Activated CD4-positive, alpha-beta memory T cell treated with anti-CD3 and anti-CD28 coated beads for 36 hours (primary cell): ENCODE measurements around the gene CEP19. TPM values are rescaled to one million over a fixed set of nuclear protein-coding genes. Genes with fewer than 3 reads are reported as not detected.
A peak's percentile ranks its signal among the peaks of the same experiment; 100 is the strongest.

Source experiments
- CTCF ChIA-PET: fragments of 350-600 bp; sonication (Branson Sonifier 250); formaldehyde crosslinking; loops from one replicate; lab custom pipeline; 2021; ENCODE audit warnings: antibody characterized with exemption, inconsistent platforms; lab: Charles Lee
- POLR2A ChIA-PET: fragments of 350-600 bp; sonication (Branson Sonifier 250); formaldehyde crosslinking; loops from one replicate; lab custom pipeline; 2021; ENCODE audit warnings: antibody characterized with exemption; lab: Charles Lee
- DNase-seq: peaks from one replicate; pipeline ENCODE4 v3.0.0-alpha.2; 2020
- H3K27ac Mint-ChIP-seq: one replicate; pipeline ENCODE4 v1.8.0; 2021; ENCODE audit warnings: mixed read lengths
- H3K27me3 Mint-ChIP-seq: one replicate; pipeline ENCODE4 v1.8.0; 2021; ENCODE audit warnings: mixed read lengths
- H3K36me3 Mint-ChIP-seq: one replicate; pipeline ENCODE4 v1.8.0; 2021; ENCODE audit warnings: mixed read lengths
- H3K4me1 Mint-ChIP-seq: one replicate; pipeline ENCODE4 v1.8.0; 2021; ENCODE audit warnings: low read depth, mixed read lengths
- H3K4me3 Mint-ChIP-seq: one replicate; pipeline ENCODE4 v1.8.0; 2021; ENCODE audit warnings: mild to moderate bottlenecking, mixed read lengths
- H3K9me3 Mint-ChIP-seq: one replicate; pipeline ENCODE4 v1.8.0; 2021; ENCODE audit warnings: mixed read lengths
- intact Hi-C: fragments of 100-400 bp; cut with micrococcal nuclease; formaldehyde crosslinking; loops from one replicate; pipeline ENCODE4 v1.15.1; 2023
- total RNA-seq, 2 experiments: library from RNA; stranded (reverse); gene quantifications; one replicate each; pipeline ENCODE4 v1.2.3, GENCODE V29; 2021

CEP19 gene
- total RNA-seq, 2 experiments from 2014 or later, result 6.5 to 6.6 TPM

GRCh38 chr3:196706731-196707130 is 5.3 kb downstream of the CEP19 start:
- H3K27ac Mint-ChIP-seq, result no peak overlapping the region
- no peak overlapping the region for H3K4me3 Mint-ChIP-seq
- no peaks in the 10 kb centered on the region for H3K9me3 Mint-ChIP-seq

GRCh38 chr3:196706327-196706726 is 5.7 kb downstream of the CEP19 start:
- intact Hi-C loops, result no loop called here
- CTCF ChIA-PET, result no interaction called here
- POLR2A ChIA-PET, result interaction anchor here (1.4 kb wide), 1 partner anchor 34 kb away, joined by 4 read pairs; no protein-coding TSS in a partner anchor
- H3K4me1 Mint-ChIP-seq, result peaks cover 10% of the 10 kb centered on the region
- H3K36me3 Mint-ChIP-seq, result peaks cover 4% of the 10 kb centered on the region
- no peak overlapping the region for H3K4me3 Mint-ChIP-seq
- no peak overlapping the region for H3K27ac Mint-ChIP-seq
- H3K9me3 Mint-ChIP-seq, result no peaks in the 10 kb centered on the region
- DNase-seq, result no peak
- no peaks in the 10 kb centered on the region for H3K27me3 Mint-ChIP-seq

More at GRCh38 chr3:196706731-196707130, 5.3 kb downstream of the CEP19 start:
- DNase-seq, result no peak
- POLR2A ChIA-PET, result interaction anchor here (1.4 kb wide), 1 partner anchor 34 kb away, joined by 4 read pairs; no protein-coding TSS in a partner anchor
- Mint-ChIP-seq H3K4me1 (peaks cover 12% of the 10 kb centered on the region), H3K36me3 (peaks cover 4% of the 10 kb centered on the region), H3K27me3 (no peaks in the 10 kb centered on the region)
- intact Hi-C loops, result no loop called here
- CTCF ChIA-PET, result interaction anchor here (1.9 kb wide), 1 partner anchor 97 kb away, joined by 5 read pairs; no protein-coding TSS in a partner anchor

GRCh38 chr3:196700801-196701200 is 11.2 kb downstream of the CEP19 start:
- no peaks in the 10 kb centered on the region for H3K36me3 Mint-ChIP-seq
- CTCF ChIA-PET, result interaction anchor here (1.3 kb wide), 1 partner anchor 91 kb away, joined by 3 read pairs; no protein-coding TSS in a partner anchor
- intact Hi-C loops, result no loop called here
- no peak overlapping the region for H3K27ac Mint-ChIP-seq
- POLR2A ChIA-PET, result no interaction called here
- no peak overlapping the region for H3K4me3 Mint-ChIP-seq
- H3K9me3 Mint-ChIP-seq, result no peaks in the 10 kb centered on the region
- no peak for DNase-seq
- no peaks in the 10 kb centered on the region for H3K4me1 Mint-ChIP-seq
- no peaks in the 10 kb centered on the region for H3K27me3 Mint-ChIP-seq

- no peaks in the 10 kb centered on the region for H3K4me1 Mint-ChIP-seq
- CTCF ChIA-PET, result interaction anchor here (1.3 kb wide), 1 partner anchor 90 kb away, joined by 3 read pairs; no protein-coding TSS in a partner anchor
- H3K27ac Mint-ChIP-seq, result no peak overlapping the region
- no peaks in the 10 kb centered on the region for H3K36me3 Mint-ChIP-seq
- no peak for DNase-seq
- intact Hi-C loops, result no loop called here
- H3K27me3 Mint-ChIP-seq, result no peaks in the 10 kb centered on the region
- H3K4me3 Mint-ChIP-seq, result no peak overlapping the region
- H3K9me3 Mint-ChIP-seq, result no peaks in the 10 kb centered on the region
- POLR2A ChIA-PET, result no interaction called here
Observed at GRCh38 chr3:196699749-196700148, 12.3 kb downstream of the CEP19 start.

- H3K27ac Mint-ChIP-seq, result no peak overlapping the region
- H3K27me3 Mint-ChIP-seq, result no peaks in the 10 kb centered on the region
- no peak for DNase-seq
- no peaks in the 10 kb centered on the region for H3K4me1 Mint-ChIP-seq
- ChIA-PET POLR2A (interaction anchor here (0.8 kb wide), 1 partner anchor 15 kb away, joined by 3 read pairs; the partner anchor contains the start of genes CEP19 and PIGX), CTCF (interaction anchor here (1.1 to 1.6 kb wide), 3 partner anchors 10 to 89 kb away, joined by 3 to 7 read pairs (median 5); no protein-coding TSS in a partner anchor)
- no peaks in the 10 kb centered on the region for H3K9me3 Mint-ChIP-seq
- no peak overlapping the region for H3K4me3 Mint-ChIP-seq
- intact Hi-C loops, result no loop called here
- H3K36me3 Mint-ChIP-seq, result no peaks in the 10 kb centered on the region
Observed at GRCh38 chr3:196697270-196697669, 14.8 kb downstream of the CEP19 start.

GRCh38 chr3:196695849-196696226 is 16.2 kb downstream of the CEP19 start:
- ChIA-PET POLR2A (interaction anchor here (0.6 kb wide), 1 partner anchor 54 kb away, joined by 4 read pairs; no protein-coding TSS in a partner anchor), CTCF (interaction anchor here (1.4 to 1.6 kb wide), 2 partner anchors 8 to 11 kb away, joined by 5 to 8 read pairs; no protein-coding TSS in a partner anchor)
- intact Hi-C loops, result no loop called here
- Mint-ChIP-seq H3K27me3 (no peaks in the 10 kb centered on the region), H3K9me3 (no peaks in the 10 kb centered on the region), H3K36me3 (no peaks in the 10 kb centered on the region), H3K4me1 (no peaks in the 10 kb centered on the region), H3K4me3 (peak overlapping the region; percentile 45), H3K27ac (peak overlapping the region; percentile 69)
- no peak for DNase-seq

- intact Hi-C loops, result no loop called here
- H3K36me3 Mint-ChIP-seq, result no peaks in the 10 kb centered on the region
- no peaks in the 10 kb centered on the region for H3K9me3 Mint-ChIP-seq
- peak; percentile 39 for DNase-seq
- H3K4me1 Mint-ChIP-seq, result no peaks in the 10 kb centered on the region
- POLR2A ChIA-PET, result interaction anchor here (0.6 kb wide), 1 partner anchor 53 kb away, joined by 4 read pairs; no protein-coding TSS in a partner anchor
- CTCF ChIA-PET, result interaction anchor here (1.4 to 1.6 kb wide), 2 partner anchors 7 to 10 kb away, joined by 5 to 8 read pairs; no protein-coding TSS in a partner anchor
- peak overlapping the region; percentile 69 for H3K27ac Mint-ChIP-seq
- H3K27me3 Mint-ChIP-seq, result no peaks in the 10 kb centered on the region
- peak overlapping the region; percentile 45 for H3K4me3 Mint-ChIP-seq
Observed at GRCh38 chr3:196694941-196695848, 16.9 kb downstream of the CEP19 start.

GRCh38 chr3:196694202-196694638 is 17.8 kb downstream of the CEP19 start:
- Mint-ChIP-seq H3K27me3 (no peaks in the 10 kb centered on the region), H3K9me3 (no peaks in the 10 kb centered on the region), H3K4me1 (no peaks in the 10 kb centered on the region), H3K27ac (no peak overlapping the region), H3K36me3 (no peaks in the 10 kb centered on the region), H3K4me3 (no peak overlapping the region)
- POLR2A ChIA-PET, result no interaction called here
- intact Hi-C loops, result no loop called here
- CTCF ChIA-PET, result interaction anchor here (0.6 to 1.5 kb wide), 5 partner anchors 9 to 90 kb away, joined by 3 to 7 read pairs (median 4); no protein-coding TSS in a partner anchor
- DNase-seq, result peak; percentile 34

GRCh38 chr3:196691386-196691785 is 20.7 kb downstream of the CEP19 start:
- no peak overlapping the region for H3K4me3 Mint-ChIP-seq
- intact Hi-C loops, result no loop called here
- ChIA-PET POLR2A (no interaction called here), CTCF (interaction anchor here (9.0 kb wide), 1 partner anchor 82 kb away, joined by 294 read pairs; no protein-coding TSS in a partner anchor)
- no peaks in the 10 kb centered on the region for H3K27me3 Mint-ChIP-seq
- H3K4me1 Mint-ChIP-seq, result no peaks in the 10 kb centered on the region
- H3K36me3 Mint-ChIP-seq, result no peaks in the 10 kb centered on the region
- H3K9me3 Mint-ChIP-seq, result no peaks in the 10 kb centered on the region
- H3K27ac Mint-ChIP-seq, result no peak overlapping the region
- DNase-seq, result no peak

- H3K4me3 Mint-ChIP-seq, result no peak overlapping the region
- H3K27ac Mint-ChIP-seq, result no peak overlapping the region
- H3K9me3 Mint-ChIP-seq, result no peaks in the 10 kb centered on the region
- intact Hi-C loops, result no loop called here
- peaks cover 3% of the 10 kb centered on the region for H3K4me1 Mint-ChIP-seq
- POLR2A ChIA-PET, result no interaction called here
- no peaks in the 10 kb centered on the region for H3K36me3 Mint-ChIP-seq
- no peaks in the 10 kb centered on the region for H3K27me3 Mint-ChIP-seq
- CTCF ChIA-PET, result interaction anchor here (9.0 kb wide), 1 partner anchor 80 kb away, joined by 294 read pairs; no protein-coding TSS in a partner anchor
- DNase-seq, result no peak
Observed at GRCh38 chr3:196689941-196690660, 21.9 kb downstream of the CEP19 start.

GRCh38 chr3:196688349-196688748 is 23.7 kb downstream of the CEP19 start:
- Mint-ChIP-seq H3K27ac (no peak overlapping the region), H3K4me1 (peaks cover 13% of the 10 kb centered on the region), H3K36me3 (no peaks in the 10 kb centered on the region), H3K9me3 (no peaks in the 10 kb centered on the region), H3K4me3 (no peak overlapping the region), H3K27me3 (no peaks in the 10 kb centered on the region)
- ChIA-PET CTCF (interaction anchor here (1.3 to 9.0 kb wide), 4 partner anchors 8 to 149 kb away, joined by 3 to 294 read pairs (median 5); no protein-coding TSS in a partner anchor), POLR2A (no interaction called here)
- intact Hi-C loops, result no loop called here
- no peak for DNase-seq
